HG03575 (cell line): Measurements from ENCODE around the gene ATF4.

Experiments used
- ATAC-seq: cut with Tn5 transposase; IDR thresholded peaks from one replicate; pipeline ENCODE4 v1.9.1; 2021; ENCODE audit not compliant: unreplicated experiment, insufficient number of reproducible peaks, low FRiP score; ENCODE audit errors: extremely low read depth

Gene ATF4

GRCh38 chr22:39520226-39521105 lies at the start of gene ATF4:
ATF4 (plus strand) TSS chr22:39520562; CDS start chr22:39521446, 884 bp downstream.
- peak; percentile 17 for ATAC-seq

GRCh38 chr22:39471381-39472141 lies 48.8 kb upstream of the ATF4 start:
- no peak for ATAC-seq

- no peak for ATAC-seq
Measured at GRCh38 chr22:39472570-39473556, 47.5 kb upstream of the ATF4 start.

- ATAC-seq: no peak
Measured at GRCh38 chr22:39473851-39474250, 46.5 kb upstream of the ATF4 start.

- ATAC-seq: no peak
Measured at GRCh38 chr22:39474351-39475111, 45.8 kb upstream of the ATF4 start.

- ATAC-seq: no peak
Measured at GRCh38 chr22:39475337-39475736, 45.0 kb upstream of the ATF4 start.

GRCh38 chr22:39475902-39476301 lies 44.5 kb upstream of the ATF4 start:
- no peak for ATAC-seq

- no peak for ATAC-seq
Measured at GRCh38 chr22:39476664-39477063, 43.7 kb upstream of the ATF4 start.

- no peak for ATAC-seq
Measured at GRCh38 chr22:39477542-39477941, 42.8 kb upstream of the ATF4 start.

GRCh38 chr22:39478441-39478850 lies 41.9 kb upstream of the ATF4 start:
- no peak for ATAC-seq

GRCh38 chr22:39479254-39479653 lies 41.1 kb upstream of the ATF4 start:
- no peak for ATAC-seq

GRCh38 chr22:39480557-39480956 lies 39.8 kb upstream of the ATF4 start:
- no peak for ATAC-seq

GRCh38 chr22:39481054-39481453 lies 39.3 kb upstream of the ATF4 start:
- no peak for ATAC-seq

- ATAC-seq: no peak
Measured at GRCh38 chr22:39481595-39481994, 38.8 kb upstream of the ATF4 start.

- no peak for ATAC-seq
Measured at GRCh38 chr22:39482768-39483167, 37.6 kb upstream of the ATF4 start.

GRCh38 chr22:39486951-39487825 lies 33.2 kb upstream of the ATF4 start:
- no peak for ATAC-seq

- no peak for ATAC-seq
Measured at GRCh38 chr22:39487826-39488520, 32.4 kb upstream of the ATF4 start.
